PFSK-1 (cell line): ENCODE results near the gene NUCB2.

Experiments used
- FOXP2 ChIP-seq: optimal IDR thresholded peaks from 2 replicates; pipeline ENCODE3; 2011; ENCODE audit warnings: borderline replicate concordance, control low read depth, inconsistent platforms; ENCODE audit not compliant: insufficient read depth; ENCODE audit errors: extremely low read length, extremely low read depth
- POLR2AphosphoS5 ChIP-seq: IDR thresholded peaks from 2 replicates; pipeline ENCODE4 v1.6.1; 2012; ENCODE audit warnings: low read depth, mild to moderate bottlenecking, control low read depth, low read length, moderate library complexity
- REST ChIP-seq, 2 experiments: IDR thresholded peaks; 2 replicates each; pipeline versions ENCODE4 v1.6.1 to v1.8.0; 2011 to 2012; ENCODE audit warnings: low read depth in 2 of 2, low read length in 2 of 2, control low read depth in 1 of 2, inconsistent platforms in 1 of 2, mild to moderate bottlenecking in 1 of 2, moderate library complexity in 1 of 2; ENCODE audit not compliant: insufficient read depth in 1 of 2
- SIN3A ChIP-seq: IDR thresholded peaks from 2 replicates; pipeline ENCODE4 v1.6.1; 2012; ENCODE audit warnings: mild to moderate bottlenecking, low read length, moderate library complexity, borderline replicate concordance; ENCODE audit not compliant: insufficient read depth
- TAF1 ChIP-seq: IDR thresholded peaks from 2 replicates; pipeline ENCODE4 v1.6.1; 2012; ENCODE audit warnings: low read length, control low read depth, borderline replicate concordance; ENCODE audit not compliant: insufficient read depth

The NUCB2 gene

DNA sequence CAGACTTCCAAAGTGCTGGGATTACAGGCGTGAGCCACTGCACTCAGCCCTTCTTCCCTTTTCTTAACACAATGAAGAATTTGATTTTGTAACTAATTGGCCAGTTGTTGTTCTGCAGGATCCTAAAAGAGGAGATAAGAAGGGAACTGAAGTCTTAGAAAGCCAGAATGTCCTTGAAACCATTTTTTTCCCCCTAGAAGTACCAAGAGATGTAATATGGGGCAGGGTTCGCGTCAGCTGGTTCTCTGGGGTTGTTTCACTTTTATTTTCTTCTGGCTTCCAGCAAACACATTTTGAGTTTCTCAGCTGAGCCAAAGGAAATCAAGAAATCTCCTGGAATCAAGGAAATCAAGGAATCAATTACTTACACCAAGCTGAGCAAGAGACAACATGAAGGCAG lies 7.6 kb upstream of the NUCB2 start:
- no peak for TF ChIP-seq REST (IDR thresholded peaks at IDR 0.05; ENCODE audit: insufficient read depth in 1 of 2, low read depth in 2 of 2, low read length in 2 of 2)
- no peak for TF ChIP-seq FOXP2
- TF ChIP-seq POLR2AphosphoS5 = no peak
- no peak for TF ChIP-seq TAF1
- no peak for TF ChIP-seq SIN3A

DNA sequence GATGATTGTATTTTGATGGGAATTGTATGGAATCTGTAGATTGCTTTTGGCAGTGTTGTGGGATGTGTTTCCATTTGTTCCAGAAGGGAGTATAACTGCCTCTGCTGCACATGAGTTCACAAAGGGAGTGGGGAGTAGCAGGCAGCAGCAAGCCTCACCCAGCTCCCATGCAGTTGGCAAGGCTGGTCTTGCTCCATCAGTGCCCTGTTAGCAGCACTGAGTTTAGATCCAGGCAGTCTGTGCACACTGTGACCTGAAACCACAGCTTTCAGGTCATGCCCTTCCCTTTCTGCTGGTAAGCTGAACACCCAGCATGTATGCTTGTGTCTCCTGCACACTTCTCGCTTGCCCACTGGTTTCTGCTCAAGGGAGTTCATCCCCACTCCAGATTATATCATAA lies 3.7 kb upstream of the NUCB2 start:
- TF ChIP-seq FOXP2 (no peak), POLR2AphosphoS5 (no peak), TAF1 (no peak)

DNA sequence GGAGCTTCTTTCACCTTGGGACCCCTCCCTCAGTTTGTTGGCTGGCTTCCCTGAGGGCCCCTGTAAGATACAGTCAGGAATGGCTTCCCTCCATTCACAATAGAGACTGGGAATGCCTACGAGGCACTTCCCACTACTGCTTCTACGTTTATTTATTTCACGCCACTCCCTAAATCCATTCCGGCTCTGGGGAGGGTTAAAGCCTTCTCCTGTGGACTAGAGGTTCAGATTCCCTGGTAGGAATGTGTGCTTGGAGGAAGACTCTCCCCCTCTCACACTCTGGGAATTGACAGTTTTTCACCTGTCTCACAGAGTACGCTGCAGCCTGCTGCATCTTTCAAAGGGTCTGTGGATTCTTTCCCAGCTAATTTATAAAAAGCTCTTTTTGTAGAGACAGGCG lies 3.3 kb upstream of the NUCB2 start:
- TF ChIP-seq POLR2AphosphoS5 (no peak), FOXP2 (no peak), REST (IDR thresholded peaks at IDR 0.05; ENCODE audit: insufficient read depth in 1 of 2, low read depth in 2 of 2, low read length in 2 of 2) (no peak), TAF1 (no peak), SIN3A (no peak)

GRCh38 chr11:17273668-17274282 lies 2.8 kb upstream of the NUCB2 start:
- TF ChIP-seq SIN3A (no peak), TAF1 (no peak), FOXP2 (no peak), POLR2AphosphoS5 (no peak), REST (IDR thresholded peaks at IDR 0.05; ENCODE audit: insufficient read depth in 1 of 2, low read depth in 2 of 2, low read length in 2 of 2) (no peak)

- TF ChIP-seq FOXP2 = no peak
- no peak for TF ChIP-seq TAF1
- TF ChIP-seq POLR2AphosphoS5 = no peak
- TF ChIP-seq SIN3A = no peak
- no peak for TF ChIP-seq REST (IDR thresholded peaks at IDR 0.05; ENCODE audit: insufficient read depth in 1 of 2, low read depth in 2 of 2, low read length in 2 of 2)
Observed at GRCh38 chr11:17275400-17276235, 921 bp upstream of the NUCB2 start.
